GM12878 (cell line): ENCODE data around the gene PIRT.

Experiments used
- CEBPB ChIP-seq, 2 experiments: fragments of 150-350 bp in 1 of 2; IDR thresholded peaks; 2 replicates each; pipeline ENCODE4 v1.6.1; 2012 to 2014; ENCODE audit warnings: low read depth in 2 of 2, low read length in 2 of 2, borderline replicate concordance in 1 of 2, inconsistent platforms in 1 of 2
- CTCF ChIP-seq, 3 experiments: IDR thresholded peaks in 2 of 3; conservative IDR thresholded peaks in 1 of 3; 2 replicates each; pipeline ENCODE4 v1.5.1; 2011; ENCODE audit warnings: low read depth in 3 of 3, low read length in 3 of 3, mild to moderate bottlenecking in 3 of 3, control low read depth in 2 of 3, moderate library complexity in 2 of 3, inconsistent platforms in 1 of 3, mixed read lengths in 1 of 3; ENCODE audit not compliant: control insufficient read depth in 2 of 3, insufficient read depth in 1 of 3; ENCODE audit errors: extremely low read depth in 1 of 3
- EP300 ChIP-seq, 2 experiments: fragments of 150-350 bp in 1 of 2; IDR thresholded peaks; 2 replicates each; pipeline ENCODE4 v1.6.1; 2011 to 2012; ENCODE audit warnings: low read depth in 2 of 2, low read length in 2 of 2, borderline replicate concordance in 1 of 2, improper control_type of control experiment in 1 of 2, inconsistent platforms in 1 of 2; ENCODE audit not compliant: control insufficient read depth in 1 of 2
- KLF5 ChIP-seq: fragments of 450-650 bp; IDR thresholded peaks from 2 replicates; pipeline ENCODE4 v1.6.1; 2014; ENCODE audit warnings: mild to moderate bottlenecking; ENCODE audit not compliant: partially characterized antibody
- NRF1 ChIP-seq: conservative IDR thresholded peaks from 2 replicates; pipeline ENCODE4 v1.6.1; 2011; ENCODE audit warnings: mild to moderate bottlenecking, low read depth, low read length, improper control_type of control experiment
- PAX8 ChIP-seq: fragments of 450-650 bp; IDR thresholded peaks from 2 replicates; pipeline ENCODE4 v1.6.1; 2017; ENCODE audit warnings: mild to moderate bottlenecking, moderate library complexity
- POLR2AphosphoS2 ChIP-seq: IDR thresholded peaks from 2 replicates; pipeline ENCODE4 v1.6.1; 2011; ENCODE audit warnings: low read depth, mild to moderate bottlenecking, low read length, improper control_type of control experiment, moderate library complexity
- RFX5 ChIP-seq: IDR thresholded peaks from 2 replicates; pipeline ENCODE4 v1.6.1; 2011; ENCODE audit warnings: low read depth, low read length, improper control_type of control experiment
- STAT3 ChIP-seq: IDR thresholded peaks from 2 replicates; pipeline ENCODE4 v1.6.1; 2011; ENCODE audit warnings: low read depth, low read length, improper control_type of control experiment
- TARDBP ChIP-seq: IDR thresholded peaks from 2 replicates; pipeline ENCODE4 v1.6.1; 2016; ENCODE audit warnings: borderline replicate concordance
- ZNF24 ChIP-seq: fragments of 450-650 bp; IDR thresholded peaks from 2 replicates; pipeline ENCODE4 v1.6.1; 2017; ENCODE audit warnings: antibody characterized with exemption, mild to moderate bottlenecking

- no peak for TF ChIP-seq EP300 (IDR thresholded peaks at IDR 0.05; ENCODE audit: borderline replicate concordance in 1 of 2, control insufficient read depth in 1 of 2, low read depth in 2 of 2, low read length in 2 of 2)
- no peak for TF ChIP-seq CTCF (IDR thresholded peaks at IDR 0.05 in 2 of 3, conservative IDR thresholded peaks at IDR 0.05 in 1 of 3; ENCODE audit: control insufficient read depth in 2 of 3, extremely low read depth in 1 of 3, insufficient read depth in 1 of 3, low read depth in 3 of 3, low read length in 3 of 3)
- TF ChIP-seq POLR2AphosphoS2: no peak
- TF ChIP-seq KLF5: no peak
- TF ChIP-seq ZNF24: no peak
- TF ChIP-seq STAT3: no peak
- TF ChIP-seq RFX5: no peak
- TF ChIP-seq TARDBP: no peak
- TF ChIP-seq CEBPB (IDR thresholded peaks at IDR 0.05; ENCODE audit: borderline replicate concordance in 1 of 2, low read depth in 2 of 2, low read length in 2 of 2): no peak
- no peak for TF ChIP-seq NRF1
- no peak for TF ChIP-seq PAX8
Measured at GRCh38 chr17:10803350-10803749, 34.5 kb downstream of the PIRT start.
